Measurements from ENCODE around the gene LRMDA.

The LRMDA gene

GRCh38 chr10:75427951-75428350, 3.5 kb upstream of the LRMDA start:
- no peaks in the 10 kb centered on the region for H3K36me3 ChIP-seq (ENCODE audit: control insufficient read depth, insufficient read depth, low read length)
- no peak overlapping the region for H3K27ac ChIP-seq (ENCODE audit: low read depth, low read length)
- peaks cover 98% of the 10 kb centered on the region for H3K27me3 ChIP-seq (ENCODE audit: control insufficient read depth, insufficient read depth, low read length)
- H3K9ac ChIP-seq (ENCODE audit: low read depth, low read length): no peak overlapping the region
- peaks cover 27% of the 10 kb centered on the region for H3K4me1 ChIP-seq (ENCODE audit: control insufficient read depth, insufficient read depth, low read length)
- no peak overlapping the region for H3K4me3 ChIP-seq (ENCODE audit: low read depth, low read length)
- H3K9me3 ChIP-seq (ENCODE audit: control insufficient read depth, insufficient read depth, low read length): no peaks in the 10 kb centered on the region

- Histone ChIP-seq H3K27me3 (ENCODE audit: control insufficient read depth, insufficient read depth, low read length) (peaks cover 98% of the 10 kb centered on the region), H3K9me3 (ENCODE audit: control insufficient read depth, insufficient read depth, low read length) (no peaks in the 10 kb centered on the region), H3K4me1 (ENCODE audit: control insufficient read depth, insufficient read depth, low read length) (peaks cover 33% of the 10 kb centered on the region), H3K27ac (ENCODE audit: low read depth, low read length) (no peak overlapping the region), H3K4me3 (ENCODE audit: low read depth, low read length) (no peak overlapping the region), H3K36me3 (ENCODE audit: control insufficient read depth, insufficient read depth, low read length) (no peaks in the 10 kb centered on the region), H3K9ac (ENCODE audit: low read depth, low read length) (no peak overlapping the region)
These were observed 2.8 kb upstream of the LRMDA start for GRCh38 chr10:75428434-75429158.

GRCh38 chr10:75429159-75429827, 2.1 kb upstream of the LRMDA start:
- Histone ChIP-seq H3K27me3 (ENCODE audit: control insufficient read depth, insufficient read depth, low read length) (peaks cover 99% of the 10 kb centered on the region), H3K27ac (ENCODE audit: low read depth, low read length) (no peak overlapping the region), H3K9me3 (ENCODE audit: control insufficient read depth, insufficient read depth, low read length) (no peaks in the 10 kb centered on the region), H3K36me3 (ENCODE audit: control insufficient read depth, insufficient read depth, low read length) (no peaks in the 10 kb centered on the region), H3K4me1 (ENCODE audit: control insufficient read depth, insufficient read depth, low read length) (peaks cover 37% of the 10 kb centered on the region), H3K4me3 (ENCODE audit: low read depth, low read length) (no peak overlapping the region), H3K9ac (ENCODE audit: low read depth, low read length) (no peak overlapping the region)

GRCh38 chr10:75430000-75430763, 1.2 kb upstream of the LRMDA start:
- H3K4me3 ChIP-seq (ENCODE audit: low read depth, low read length): peak overlapping the region; percentile 5; the same call in 1 of the 2 replicates
- H3K9me3 ChIP-seq (ENCODE audit: control insufficient read depth, insufficient read depth, low read length): no peaks in the 10 kb centered on the region
- no peaks in the 10 kb centered on the region for H3K36me3 ChIP-seq (ENCODE audit: control insufficient read depth, insufficient read depth, low read length)
- peaks cover 37% of the 10 kb centered on the region for H3K4me1 ChIP-seq (ENCODE audit: control insufficient read depth, insufficient read depth, low read length)
- peak overlapping the region; percentile 55 for H3K27ac ChIP-seq (ENCODE audit: low read depth, low read length)
- H3K9ac ChIP-seq (ENCODE audit: low read depth, low read length): no peak overlapping the region
- peaks cover 100% of the 10 kb centered on the region for H3K27me3 ChIP-seq (ENCODE audit: control insufficient read depth, insufficient read depth, low read length)

- H3K36me3 ChIP-seq (ENCODE audit: control insufficient read depth, insufficient read depth, low read length): no peaks in the 10 kb centered on the region
- peaks cover 37% of the 10 kb centered on the region for H3K4me1 ChIP-seq (ENCODE audit: control insufficient read depth, insufficient read depth, low read length)
- H3K9me3 ChIP-seq (ENCODE audit: control insufficient read depth, insufficient read depth, low read length): no peaks in the 10 kb centered on the region
- H3K9ac ChIP-seq (ENCODE audit: low read depth, low read length): no peak overlapping the region
- H3K27ac ChIP-seq (ENCODE audit: low read depth, low read length): no peak overlapping the region
- no peak overlapping the region for H3K4me3 ChIP-seq (ENCODE audit: low read depth, low read length)
- H3K27me3 ChIP-seq (ENCODE audit: control insufficient read depth, insufficient read depth, low read length): peaks cover 100% of the 10 kb centered on the region
These were observed 752 bp downstream of the LRMDA start for GRCh38 chr10:75432176-75432575.

- peaks cover 100% of the 10 kb centered on the region for H3K27me3 ChIP-seq (ENCODE audit: control insufficient read depth, insufficient read depth, low read length)
- H3K9ac ChIP-seq (ENCODE audit: low read depth, low read length): no peak overlapping the region
- no peaks in the 10 kb centered on the region for H3K9me3 ChIP-seq (ENCODE audit: control insufficient read depth, insufficient read depth, low read length)
- no peak overlapping the region for H3K27ac ChIP-seq (ENCODE audit: low read depth, low read length)
- H3K4me3 ChIP-seq (ENCODE audit: low read depth, low read length): peak overlapping the region; percentile 39
- H3K4me1 ChIP-seq (ENCODE audit: control insufficient read depth, insufficient read depth, low read length): peaks cover 37% of the 10 kb centered on the region
- no peaks in the 10 kb centered on the region for H3K36me3 ChIP-seq (ENCODE audit: control insufficient read depth, insufficient read depth, low read length)
These were observed 1.3 kb downstream of the LRMDA start for GRCh38 chr10:75432763-75433162.

GRCh38 chr10:75433216-75433615, 1.8 kb downstream of the LRMDA start:
- Histone ChIP-seq H3K4me3 (ENCODE audit: low read depth, low read length) (peak overlapping the region; percentile 39), H3K9me3 (ENCODE audit: control insufficient read depth, insufficient read depth, low read length) (no peaks in the 10 kb centered on the region), H3K4me1 (ENCODE audit: control insufficient read depth, insufficient read depth, low read length) (peaks cover 37% of the 10 kb centered on the region), H3K36me3 (ENCODE audit: control insufficient read depth, insufficient read depth, low read length) (no peaks in the 10 kb centered on the region), H3K27me3 (ENCODE audit: control insufficient read depth, insufficient read depth, low read length) (peaks cover 100% of the 10 kb centered on the region), H3K9ac (ENCODE audit: low read depth, low read length) (no peak overlapping the region), H3K27ac (ENCODE audit: low read depth, low read length) (no peak overlapping the region)

GRCh38 chr10:75434291-75434690, 2.9 kb downstream of the LRMDA start:
- no peak overlapping the region for H3K9ac ChIP-seq (ENCODE audit: low read depth, low read length)
- H3K4me1 ChIP-seq (ENCODE audit: control insufficient read depth, insufficient read depth, low read length): peaks cover 37% of the 10 kb centered on the region
- H3K27ac ChIP-seq (ENCODE audit: low read depth, low read length): no peak overlapping the region
- H3K4me3 ChIP-seq (ENCODE audit: low read depth, low read length): no peak overlapping the region
- no peaks in the 10 kb centered on the region for H3K36me3 ChIP-seq (ENCODE audit: control insufficient read depth, insufficient read depth, low read length)
- no peaks in the 10 kb centered on the region for H3K9me3 ChIP-seq (ENCODE audit: control insufficient read depth, insufficient read depth, low read length)
- peaks cover 100% of the 10 kb centered on the region for H3K27me3 ChIP-seq (ENCODE audit: control insufficient read depth, insufficient read depth, low read length)

- H3K4me1 ChIP-seq (ENCODE audit: control insufficient read depth, insufficient read depth, low read length): peaks cover 29% of the 10 kb centered on the region
- H3K9ac ChIP-seq (ENCODE audit: low read depth, low read length): no peak overlapping the region
These were observed 3.9 kb downstream of the LRMDA start for GRCh38 chr10:75435291-75435690.

GRCh38 chr10:75436896-75437295, 5.5 kb downstream of the LRMDA start:
- H3K4me1 ChIP-seq (ENCODE audit: control insufficient read depth, insufficient read depth, low read length): peaks cover 19% of the 10 kb centered on the region
- peaks cover 86% of the 10 kb centered on the region for H3K27me3 ChIP-seq (ENCODE audit: control insufficient read depth, insufficient read depth, low read length)
- H3K36me3 ChIP-seq (ENCODE audit: control insufficient read depth, insufficient read depth, low read length): no peaks in the 10 kb centered on the region
- H3K9me3 ChIP-seq (ENCODE audit: control insufficient read depth, insufficient read depth, low read length): no peaks in the 10 kb centered on the region
- no peak overlapping the region for H3K9ac ChIP-seq (ENCODE audit: low read depth, low read length)
- H3K4me3 ChIP-seq (ENCODE audit: low read depth, low read length): no peak overlapping the region
- H3K27ac ChIP-seq (ENCODE audit: low read depth, low read length): no peak overlapping the region

More at GRCh38 chr10:75435291-75435690, 3.9 kb downstream of the LRMDA start:
- peaks cover 100% of the 10 kb centered on the region for H3K27me3 ChIP-seq (ENCODE audit: control insufficient read depth, insufficient read depth, low read length)
- H3K4me3 ChIP-seq (ENCODE audit: low read depth, low read length): no peak overlapping the region
- H3K27ac ChIP-seq (ENCODE audit: low read depth, low read length): no peak overlapping the region
- H3K9me3 ChIP-seq (ENCODE audit: control insufficient read depth, insufficient read depth, low read length): no peaks in the 10 kb centered on the region
- H3K36me3 ChIP-seq (ENCODE audit: control insufficient read depth, insufficient read depth, low read length): no peaks in the 10 kb centered on the region

- Histone ChIP-seq H3K9ac (ENCODE audit: low read depth, low read length) (no peak overlapping the region), H3K4me3 (ENCODE audit: low read depth, low read length) (no peak overlapping the region), H3K9me3 (ENCODE audit: control insufficient read depth, insufficient read depth, low read length) (no peaks in the 10 kb centered on the region; the same call in 1 of the 2 replicates), H3K27me3 (ENCODE audit: control insufficient read depth, insufficient read depth, low read length) (peaks cover 78% of the 10 kb centered on the region), H3K27ac (ENCODE audit: low read depth, low read length) (no peak overlapping the region), H3K4me1 (ENCODE audit: control insufficient read depth, insufficient read depth, low read length) (peaks cover 12% of the 10 kb centered on the region), H3K36me3 (ENCODE audit: control insufficient read depth, insufficient read depth, low read length) (no peaks in the 10 kb centered on the region)
These were observed 6.3 kb downstream of the LRMDA start for GRCh38 chr10:75437693-75438092.

All from HUES48 (cell line).